ENCODE measurements around the gene PRKAA1.

Gene PRKAA1

GRCh38 chr5:40780858-40781257, 17.3 kb downstream of the PRKAA1 start:
- no peak overlapping the region for H3K4me3 ChIP-seq (ENCODE audit: low read length)
- H3K27ac ChIP-seq (ENCODE audit: low read depth, low read length) = no peak overlapping the region
- 100% methylated on average over 2 of the region's 3 CpGs for WGBS (ENCODE audit: extremely low coverage, insufficient coverage, low lambda C conversion rate)
- no peak overlapping the region for H3K9ac ChIP-seq (ENCODE audit: low read length)
- no peak overlapping the region for H3K4ac ChIP-seq (ENCODE audit: low read depth, low read length)
- DNase-seq = no peak
- H3K79me2 ChIP-seq (ENCODE audit: control insufficient read depth, insufficient read depth, low read length) = peaks cover 43% of the 10 kb centered on the region
- H3K79me1 ChIP-seq (ENCODE audit: low read length) = peaks cover 2% of the 10 kb centered on the region
- H3K27me3 ChIP-seq (ENCODE audit: insufficient read depth, low read length, poor library complexity) = no peaks in the 10 kb centered on the region
- no peak overlapping the region for H4K8ac ChIP-seq (ENCODE audit: low read depth, low read length)
- no peak overlapping the region for H3K18ac ChIP-seq (ENCODE audit: low read length)
- no peaks in the 10 kb centered on the region for H3K36me3 ChIP-seq (ENCODE audit: control insufficient read depth, insufficient read depth, low read length)
- H4K5ac ChIP-seq (ENCODE audit: low read length) = no peak overlapping the region
- no peak overlapping the region for H2BK120ac ChIP-seq (ENCODE audit: low read depth, low read length)
- no peak overlapping the region for H2BK15ac ChIP-seq (replicated peaks; ENCODE audit: low read depth)
- no peak overlapping the region for H2AK5ac ChIP-seq (ENCODE audit: low read length)
- no peaks in the 10 kb centered on the region for H3K4me1 ChIP-seq (ENCODE audit: control insufficient read depth, low read depth, low read length)
- H2BK5ac ChIP-seq (ENCODE audit: low read length) = no peak overlapping the region
- no peak overlapping the region for H3K4me2 ChIP-seq (ENCODE audit: low read length)
- no peak overlapping the region for H3K56ac ChIP-seq (ENCODE audit: low read length)
- no peak overlapping the region for H3K23ac ChIP-seq (ENCODE audit: low read length)

GRCh38 chr5:40780199-40780598, 18.0 kb downstream of the PRKAA1 start:
- H3K18ac ChIP-seq (ENCODE audit: low read length) = no peak overlapping the region
- H3K23ac ChIP-seq (ENCODE audit: low read length) = no peak overlapping the region
- no peak overlapping the region for H3K4ac ChIP-seq (ENCODE audit: low read depth, low read length)
- WGBS (ENCODE audit: extremely low coverage, insufficient coverage, low lambda C conversion rate) = no CpG with 5 or more reads among the region's 5 CpGs
- no peak overlapping the region for H3K9ac ChIP-seq (ENCODE audit: low read length)
- no peak overlapping the region for H3K4me2 ChIP-seq (ENCODE audit: low read length)
- peaks cover 37% of the 10 kb centered on the region for H3K79me2 ChIP-seq (ENCODE audit: control insufficient read depth, insufficient read depth, low read length)
- no peak overlapping the region for H4K8ac ChIP-seq (ENCODE audit: low read depth, low read length)
- H2AK5ac ChIP-seq (ENCODE audit: low read length) = no peak overlapping the region
- H3K27ac ChIP-seq (ENCODE audit: low read depth, low read length) = no peak overlapping the region
- DNase-seq = no peak
- peaks cover 2% of the 10 kb centered on the region for H3K79me1 ChIP-seq (ENCODE audit: low read length)
- no peak overlapping the region for H2BK15ac ChIP-seq (replicated peaks; ENCODE audit: low read depth)
- no peak overlapping the region for H4K5ac ChIP-seq (ENCODE audit: low read length)
- no peak overlapping the region for H2BK5ac ChIP-seq (ENCODE audit: low read length)
- no peak overlapping the region for H3K56ac ChIP-seq (ENCODE audit: low read length)
- no peak overlapping the region for H2BK120ac ChIP-seq (ENCODE audit: low read depth, low read length)
- H3K4me3 ChIP-seq (ENCODE audit: low read length) = no peak overlapping the region
- no peaks in the 10 kb centered on the region for H3K27me3 ChIP-seq (ENCODE audit: insufficient read depth, low read length, poor library complexity)
- no peaks in the 10 kb centered on the region for H3K4me1 ChIP-seq (ENCODE audit: control insufficient read depth, low read depth, low read length)
- no peaks in the 10 kb centered on the region for H3K36me3 ChIP-seq (ENCODE audit: control insufficient read depth, insufficient read depth, low read length)

GRCh38 chr5:40779561-40779960, 18.6 kb downstream of the PRKAA1 start:
- no peak overlapping the region for H3K56ac ChIP-seq (ENCODE audit: low read length)

GRCh38 chr5:40778133-40778532, 20.0 kb downstream of the PRKAA1 start:
- no peak overlapping the region for H3K56ac ChIP-seq (ENCODE audit: low read length)
- peaks cover 2% of the 10 kb centered on the region for H3K79me1 ChIP-seq (ENCODE audit: low read length)
- H4K5ac ChIP-seq (ENCODE audit: low read length) = no peak overlapping the region
- H3K27ac ChIP-seq (ENCODE audit: low read depth, low read length) = no peak overlapping the region
- DNase-seq = no peak
- H3K79me2 ChIP-seq (ENCODE audit: control insufficient read depth, insufficient read depth, low read length) = peaks cover 28% of the 10 kb centered on the region
- no peak overlapping the region for H3K18ac ChIP-seq (ENCODE audit: low read length)
- H2BK5ac ChIP-seq (ENCODE audit: low read length) = no peak overlapping the region
- no peak overlapping the region for H2AK5ac ChIP-seq (ENCODE audit: low read length)
- H3K4me1 ChIP-seq (ENCODE audit: control insufficient read depth, low read depth, low read length) = no peaks in the 10 kb centered on the region
- H3K4ac ChIP-seq (ENCODE audit: low read depth, low read length) = no peak overlapping the region
- no peak overlapping the region for H2BK15ac ChIP-seq (replicated peaks; ENCODE audit: low read depth)
- H4K8ac ChIP-seq (ENCODE audit: low read depth, low read length) = no peak overlapping the region
- no peak overlapping the region for H3K4me2 ChIP-seq (ENCODE audit: low read length)
- H3K36me3 ChIP-seq (ENCODE audit: control insufficient read depth, insufficient read depth, low read length) = no peaks in the 10 kb centered on the region
- no peaks in the 10 kb centered on the region for H3K27me3 ChIP-seq (ENCODE audit: insufficient read depth, low read length, poor library complexity)
- H3K23ac ChIP-seq (ENCODE audit: low read length) = no peak overlapping the region
- H3K4me3 ChIP-seq (ENCODE audit: low read length) = no peak overlapping the region
- no peak overlapping the region for H3K9ac ChIP-seq (ENCODE audit: low read length)
- no CpG with 5 or more reads among the region's 1 CpG for WGBS (ENCODE audit: extremely low coverage, insufficient coverage, low lambda C conversion rate)
- H2BK120ac ChIP-seq (ENCODE audit: low read depth, low read length) = no peak overlapping the region

More at GRCh38 chr5:40779561-40779960, 18.6 kb downstream of the PRKAA1 start:
- H3K9ac ChIP-seq (ENCODE audit: low read length) = no peak overlapping the region
- H3K4me2 ChIP-seq (ENCODE audit: low read length) = no peak overlapping the region
- no peak overlapping the region for H4K5ac ChIP-seq (ENCODE audit: low read length)
- no peak overlapping the region for H3K27ac ChIP-seq (ENCODE audit: low read depth, low read length)
- no peak overlapping the region for H2AK5ac ChIP-seq (ENCODE audit: low read length)
- H3K79me1 ChIP-seq (ENCODE audit: low read length) = peaks cover 2% of the 10 kb centered on the region
- no peak overlapping the region for H3K4me3 ChIP-seq (ENCODE audit: low read length)
- WGBS (ENCODE audit: extremely low coverage, insufficient coverage, low lambda C conversion rate) = no CpG with 5 or more reads among the region's 6 CpGs
- H3K18ac ChIP-seq (ENCODE audit: low read length) = no peak overlapping the region
- H3K27me3 ChIP-seq (ENCODE audit: insufficient read depth, low read length, poor library complexity) = no peaks in the 10 kb centered on the region
- peaks cover 36% of the 10 kb centered on the region for H3K79me2 ChIP-seq (ENCODE audit: control insufficient read depth, insufficient read depth, low read length)
- no peak overlapping the region for H3K4ac ChIP-seq (ENCODE audit: low read depth, low read length)
- no peaks in the 10 kb centered on the region for H3K36me3 ChIP-seq (ENCODE audit: control insufficient read depth, insufficient read depth, low read length)
- H3K23ac ChIP-seq (ENCODE audit: low read length) = no peak overlapping the region
- H4K8ac ChIP-seq (ENCODE audit: low read depth, low read length) = no peak overlapping the region
- no peak overlapping the region for H2BK5ac ChIP-seq (ENCODE audit: low read length)
- no peaks in the 10 kb centered on the region for H3K4me1 ChIP-seq (ENCODE audit: control insufficient read depth, low read depth, low read length)
- no peak overlapping the region for H2BK120ac ChIP-seq (ENCODE audit: low read depth, low read length)
- no peak for DNase-seq
- no peak overlapping the region for H2BK15ac ChIP-seq (replicated peaks; ENCODE audit: low read depth)

- Histone ChIP-seq H2AK5ac (ENCODE audit: low read length) (no peak overlapping the region), H3K27me3 (ENCODE audit: insufficient read depth, low read length, poor library complexity) (no peaks in the 10 kb centered on the region), H4K8ac (ENCODE audit: low read depth, low read length) (no peak overlapping the region), H3K4ac (ENCODE audit: low read depth, low read length) (no peak overlapping the region), H2BK120ac (ENCODE audit: low read depth, low read length) (no peak overlapping the region), H3K23ac (ENCODE audit: low read length) (no peak overlapping the region), H3K56ac (ENCODE audit: low read length) (no peak overlapping the region), H3K4me1 (ENCODE audit: control insufficient read depth, low read depth, low read length) (no peaks in the 10 kb centered on the region), H3K27ac (ENCODE audit: low read depth, low read length) (no peak overlapping the region), H3K9ac (ENCODE audit: low read length) (no peak overlapping the region), H3K4me3 (ENCODE audit: low read length) (no peak overlapping the region), H2BK15ac (replicated peaks; ENCODE audit: low read depth) (no peak overlapping the region), H2BK5ac (ENCODE audit: low read length) (no peak overlapping the region), H3K79me1 (ENCODE audit: low read length) (peaks cover 2% of the 10 kb centered on the region), H3K79me2 (ENCODE audit: control insufficient read depth, insufficient read depth, low read length) (peaks cover 20% of the 10 kb centered on the region), H3K36me3 (ENCODE audit: control insufficient read depth, insufficient read depth, low read length) (no peaks in the 10 kb centered on the region), H3K4me2 (ENCODE audit: low read length) (no peak overlapping the region), H3K18ac (ENCODE audit: low read length) (no peak overlapping the region), H4K5ac (ENCODE audit: low read length) (no peak overlapping the region)
- WGBS (ENCODE audit: extremely low coverage, insufficient coverage, low lambda C conversion rate) = no CpG with 5 or more reads among the region's 1 CpG
- no peak for DNase-seq
Observed at GRCh38 chr5:40776658-40776977, 21.6 kb downstream of the PRKAA1 start.

- H3K27me3 ChIP-seq (ENCODE audit: insufficient read depth, low read length, poor library complexity) = no peaks in the 10 kb centered on the region
- no peak overlapping the region for H3K56ac ChIP-seq (ENCODE audit: low read length)
- no peak overlapping the region for H2AK5ac ChIP-seq (ENCODE audit: low read length)
- peaks cover 17% of the 10 kb centered on the region for H3K79me2 ChIP-seq (ENCODE audit: control insufficient read depth, insufficient read depth, low read length)
- H3K9ac ChIP-seq (ENCODE audit: low read length) = no peak overlapping the region
- H2BK5ac ChIP-seq (ENCODE audit: low read length) = no peak overlapping the region
- H3K36me3 ChIP-seq (ENCODE audit: control insufficient read depth, insufficient read depth, low read length) = no peaks in the 10 kb centered on the region
- H3K4me3 ChIP-seq (ENCODE audit: low read length) = no peak overlapping the region
- no peak overlapping the region for H3K4ac ChIP-seq (ENCODE audit: low read depth, low read length)
- H3K18ac ChIP-seq (ENCODE audit: low read length) = no peak overlapping the region
- whole genome bisulfite sequencing (ENCODE audit: extremely low coverage, insufficient coverage, low lambda C conversion rate) = no CpG with 5 or more reads among the region's 6 CpGs
- H3K79me1 ChIP-seq (ENCODE audit: low read length) = no peaks in the 10 kb centered on the region
- H3K4me2 ChIP-seq (ENCODE audit: low read length) = no peak overlapping the region
- H3K4me1 ChIP-seq (ENCODE audit: control insufficient read depth, low read depth, low read length) = no peaks in the 10 kb centered on the region
- no peak overlapping the region for H4K5ac ChIP-seq (ENCODE audit: low read length)
- no peak overlapping the region for H2BK15ac ChIP-seq (replicated peaks; ENCODE audit: low read depth)
- no peak overlapping the region for H3K23ac ChIP-seq (ENCODE audit: low read length)
- H2BK120ac ChIP-seq (ENCODE audit: low read depth, low read length) = no peak overlapping the region
- H4K8ac ChIP-seq (ENCODE audit: low read depth, low read length) = no peak overlapping the region
- DNase-seq = no peak
- no peak overlapping the region for H3K27ac ChIP-seq (ENCODE audit: low read depth, low read length)
Observed at GRCh38 chr5:40775846-40776657, 22.1 kb downstream of the PRKAA1 start.
